Ovary (tissue), 10 donors: ENCODE measurements around the gene FBXO44. TPM values are rescaled to one million over a fixed set of nuclear protein-coding genes. Genes with fewer than 3 reads are reported as not detected.
A peak's percentile ranks its signal among the peaks of the same experiment; 100 is the strongest.
"Not testable (repeated sequence)": the region's sequence is repeated elsewhere in the genome, so short reads cannot be mapped to it uniquely, and the experiment has no call there.

ENCODE experiments used
- DNase-seq, 5 donors: peaks; one replicate each; pipeline ENCODE4 v3.0.0-alpha.2; 2019 to 2020
- H3K27ac ChIP-seq, 2 donors: fragments of 200-600 bp; one replicate each; pipeline versions ENCODE4 v1.5.1 to v1.8.0; 2019 to 2022
- H3K27me3 ChIP-seq: fragments of 200-600 bp; one replicate; pipeline ENCODE4 v1.8.0; 2022
- H3K36me3 ChIP-seq: fragments of 200-600 bp; sonication (generic); one replicate; pipeline ENCODE4 v1.5.1; 2019
- H3K4me1 ChIP-seq: one replicate; pipeline ENCODE4 v1.8.1; 2013; ENCODE audit warnings: mild to moderate bottlenecking, moderate library complexity; ENCODE audit not compliant: insufficient read depth
- H3K4me3 ChIP-seq: fragments of 200-600 bp; sonication (generic); one replicate; pipeline ENCODE4 v1.5.1; 2017
- H3K9me3 ChIP-seq, 2 donors: fragments of 200-600 bp in 1 of 2; sonication (generic) in 1 of 2; one replicate each; pipeline versions ENCODE4 v1.5.1 to v1.8.1; 2013 to 2019; ENCODE audit warnings: mild to moderate bottlenecking in 1 of 2, moderate library complexity in 1 of 2
- EP300 ChIP-seq: sonication (generic); formaldehyde crosslinking; IDR thresholded peaks from one replicate; pipeline ENCODE4 v1.6.1; 2017; ENCODE audit warnings: antibody characterized with exemption
- POLR2A ChIP-seq: fragments of 450-650 bp; IDR thresholded peaks from one replicate; pipeline ENCODE4 v1.6.1; 2017; ENCODE audit warnings: antibody characterized with exemption, mild to moderate bottlenecking, moderate library complexity
- WGBS, 3 donors: extraction: QIAGEN DNeasy Blood & Tissue Kit in 1 of 3; methylation state at CpG; one replicate each; pipeline versions ENCODE4 v1.1.5 to v1.1.7; 2013 to 2017; 5-methylcytosine and 5-hydroxymethylcytosine counted together
- intact Hi-C, 4 donors: fragments of 100-400 bp; cut with DNase I; formaldehyde crosslinking; loops; one replicate each; pipeline versions ENCODE4 v1.11.0 to v1.15.1; 2022 to 2023
- long read RNA-seq, 3 donors: library from polyadenylated mRNA in 2 of 3; unstranded in 2 of 3; transcript quantifications; one replicate each; pipeline ENCODE4 v2.0.0 and lab custom pipeline, GENCODE V29; 2021 to 2026
- polyA plus RNA-seq, 2 donors: library from polyadenylated mRNA; stranded (reverse); fragments of 200-250 nt in 1 of 2; fragments of 350-450 nt in 1 of 2; fragmentation: Illumina TruSeq in 1 of 2; extraction: RNeasy Lipid Tissue Mini Kit (QIAGEN cat#74804) in 1 of 2; gene quantifications; one replicate each; pipeline ENCODE4 v1.2.3, GENCODE V29; 2013 to 2014
- total RNA-seq, 7 donors: library from RNA; depleted of rRNA in 2 of 7; stranded (reverse); fragments of >200 nt in 2 of 7; fragmentation: NEBNext Ultra II Directional in 3 of 7; extraction: Animal tissue kit (Norgen Biotek cat#: 25700) in 3 of 7; gene quantifications; one replicate each; pipeline versions ENCODE4 v1.1.0 to v1.2.4, GENCODE V29; 2016 to 2023
- TF ChIP-seq, protein P1 (sequence below), 3 donors: fragments of 450-650 bp in 2 of 3; fragments of 200-600 bp in 1 of 3; IDR thresholded peaks; one replicate each; pipeline versions ENCODE4 v1.5.1 to v1.8.0; 2016 to 2022; ENCODE audit warnings: antibody characterized with exemption in 3 of 3, mild to moderate bottlenecking in 1 of 3
- donor health status: DM: no; HTN: no; CAD: no; lungs with moderate emphysema.
- donor health status: DM: no; HTN: no; CAD: no.
- donor health status: Bipolar disorder and iron deficiency.
- donor health status: DM: yes; HTN: yes; CAD: no.
- donor health status: DM: no; HTN: no; CAD: no.
- donor health status: DM: yes; HTN: yes; CAD: no.

The FBXO44 gene, protein sequence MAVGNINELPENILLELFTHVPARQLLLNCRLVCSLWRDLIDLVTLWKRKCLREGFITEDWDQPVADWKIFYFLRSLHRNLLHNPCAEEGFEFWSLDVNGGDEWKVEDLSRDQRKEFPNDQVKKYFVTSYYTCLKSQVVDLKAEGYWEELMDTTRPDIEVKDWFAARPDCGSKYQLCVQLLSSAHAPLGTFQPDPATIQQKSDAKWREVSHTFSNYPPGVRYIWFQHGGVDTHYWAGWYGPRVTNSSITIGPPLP
- total RNA-seq (10 to 100 TPM; 15.0 to 20.8 (median 17.5) TPM), polyA plus RNA-seq (10 to 100 TPM in 1 of 2 donors, 1 to 10 TPM in 1; 4.2 to 20.8 TPM)
- long read RNA-seq, donor 1, transcript FBXO44-204 (5 exons, 1,734 nt), result major isoform, 50 of 129 reads
- long read RNA-seq, donor 1, transcript FBXO44-202 (6 exons, 2,903 nt), result minor isoform, 34 of 129 reads
- long read RNA-seq, donor 1, partial matches to known transcripts, result 23 of 129 reads
- long read RNA-seq, donor 1, other reads (novel, unspliced or antisense), result 16 of 129 reads
- long read RNA-seq, donor 2, partial matches to known transcripts, result 0 of 4 reads
- long read RNA-seq, donor 2, other reads (novel, unspliced or antisense), result 0 of 4 reads
- long read RNA-seq, donor 3, transcript FBXO44-202 (6 exons, 2,903 nt), result minor isoform, 14 of 70 reads
- long read RNA-seq, donor 3, transcript FBXO44-204 (5 exons, 1,734 nt), result major isoform, 20 of 70 reads
- long read RNA-seq, donor 3, partial matches to known transcripts, result 11 of 70 reads
- long read RNA-seq, donor 3, other reads (novel, unspliced or antisense), result 25 of 70 reads

DNA sequence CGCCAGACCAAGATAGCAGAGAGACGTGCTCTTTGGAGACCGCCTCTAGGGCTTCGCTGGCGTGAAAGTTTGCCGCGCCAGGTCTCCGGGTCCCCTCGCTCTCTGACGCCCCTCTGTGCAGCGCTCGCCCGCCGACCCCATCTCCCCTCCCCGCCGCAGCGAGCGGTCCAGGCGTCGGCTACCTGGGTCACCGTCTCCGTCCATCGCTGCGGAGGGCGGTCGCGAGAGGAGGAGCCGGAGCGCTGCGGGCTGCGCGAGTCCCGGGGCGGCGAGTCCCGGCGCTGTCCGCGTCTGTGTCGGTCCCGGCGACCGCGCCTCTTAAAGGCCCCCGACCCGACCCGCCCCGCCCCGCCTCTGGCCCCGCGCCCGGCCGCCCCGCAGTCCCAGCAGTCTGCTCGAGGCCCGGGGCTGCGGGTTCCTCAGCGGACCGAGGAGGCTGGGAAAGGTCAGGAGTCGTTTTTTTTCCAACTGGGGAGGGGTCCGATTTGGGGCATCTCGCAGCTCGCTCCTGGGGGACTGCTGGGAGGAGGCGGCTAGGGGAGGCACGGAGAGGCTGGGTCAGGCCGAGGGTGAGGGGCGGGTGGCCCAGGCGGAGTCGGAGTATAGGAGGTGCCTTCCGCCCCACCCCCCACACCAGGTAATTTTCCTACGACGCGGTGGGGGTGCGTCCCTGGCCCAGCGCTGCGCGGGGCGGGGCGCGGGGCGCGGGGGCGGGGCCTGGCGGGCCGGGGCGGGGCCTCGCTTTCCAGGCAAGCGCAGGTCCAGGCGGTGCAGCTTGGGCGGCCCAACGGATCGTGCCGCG, at the start of gene FBXO44, which contains the start of gene FBXO2:
TSS of gene FBXO44 (plus strand) at position 741 of the 802 bp plus-strand sequence. CDS start 959 bp downstream, outside the sequence.
TSS of gene FBXO2 (minus strand) at position 293 of the 802 bp plus-strand sequence. CDS start at position 204, 89 bp downstream.
- H3K27ac ChIP-seq, result peak within 1 kb of the TSS; percentile 23 to 53

DNA sequence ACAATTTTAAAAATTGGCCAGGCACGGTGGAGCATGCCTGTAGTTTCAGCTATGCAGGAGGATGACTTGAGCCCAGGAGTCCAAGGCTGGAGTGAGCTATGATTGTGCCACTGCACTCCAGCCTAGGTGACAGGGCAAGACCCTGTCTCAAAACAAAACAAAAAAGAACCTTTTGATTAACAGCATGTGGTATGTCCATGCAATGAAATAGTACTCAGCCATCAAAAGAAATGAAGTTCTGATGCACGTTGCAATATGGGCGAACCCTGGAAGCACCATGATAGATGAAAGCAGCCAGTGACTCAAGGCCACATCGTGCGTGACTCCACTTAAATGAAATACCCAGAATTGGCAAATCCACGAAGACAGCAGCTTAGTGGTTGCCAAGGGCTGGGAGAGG, 47.9 kb upstream of the FBXO44 start:
- no peaks in the 10 kb centered on the region for H3K27me3 ChIP-seq
- H3K36me3 ChIP-seq, result no peaks in the 10 kb centered on the region
- TF ChIP-seq POLR2A (no peak), EP300 (no peak)
- TF ChIP-seq, protein P1, sequence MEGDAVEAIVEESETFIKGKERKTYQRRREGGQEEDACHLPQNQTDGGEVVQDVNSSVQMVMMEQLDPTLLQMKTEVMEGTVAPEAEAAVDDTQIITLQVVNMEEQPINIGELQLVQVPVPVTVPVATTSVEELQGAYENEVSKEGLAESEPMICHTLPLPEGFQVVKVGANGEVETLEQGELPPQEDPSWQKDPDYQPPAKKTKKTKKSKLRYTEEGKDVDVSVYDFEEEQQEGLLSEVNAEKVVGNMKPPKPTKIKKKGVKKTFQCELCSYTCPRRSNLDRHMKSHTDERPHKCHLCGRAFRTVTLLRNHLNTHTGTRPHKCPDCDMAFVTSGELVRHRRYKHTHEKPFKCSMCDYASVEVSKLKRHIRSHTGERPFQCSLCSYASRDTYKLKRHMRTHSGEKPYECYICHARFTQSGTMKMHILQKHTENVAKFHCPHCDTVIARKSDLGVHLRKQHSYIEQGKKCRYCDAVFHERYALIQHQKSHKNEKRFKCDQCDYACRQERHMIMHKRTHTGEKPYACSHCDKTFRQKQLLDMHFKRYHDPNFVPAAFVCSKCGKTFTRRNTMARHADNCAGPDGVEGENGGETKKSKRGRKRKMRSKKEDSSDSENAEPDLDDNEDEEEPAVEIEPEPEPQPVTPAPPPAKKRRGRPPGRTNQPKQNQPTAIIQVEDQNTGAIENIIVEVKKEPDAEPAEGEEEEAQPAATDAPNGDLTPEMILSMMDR (IDR thresholded peaks at IDR 0.05), result no peak
- no peak for DNase-seq
- intact Hi-C loops, result no loop called here
- H3K27ac ChIP-seq, result no peak overlapping the region
- H3K4me1 ChIP-seq, result no peaks in the 10 kb centered on the region
- 84 to 97% (median 90%) methylated on average over 6 of the region's 6 CpGs for WGBS, 3 donors
- peaks cover 0 to 3% of the 10 kb centered on the region in 2 donors for H3K9me3 ChIP-seq
- no peak overlapping the region for H3K4me3 ChIP-seq

More for the DNA sequence above, at the start of gene FBXO44, which contains the start of gene FBXO2:
- Histone ChIP-seq H3K36me3 (no peaks in the 10 kb centered on the region), H3K9me3 (no peaks in the 10 kb centered on the region), H3K27me3 (no peaks in the 10 kb centered on the region), H3K4me3 (peak within 1 kb of the TSS; percentile 69), H3K4me1 (peaks cover 6% of the 10 kb centered on the region)
- intact Hi-C loops, result loop anchor here in 2 of 4 donors (5.0 to 10.0 kb wide), 4 partner anchors 60 to 1377 kb away; no protein-coding TSS in a partner anchor
- DNase-seq, result peak in 4 of 5 donors; percentile 55 to 72 (median 66)
- 2 to 6% (median 3%) methylated on average over 62 to 94 of the region's 94 CpGs for WGBS, 3 donors
- TF ChIP-seq EP300 (no peak), POLR2A (no peak)
- TF ChIP-seq, protein P1 (IDR thresholded peaks at IDR 0.05), result no peak

DNA sequence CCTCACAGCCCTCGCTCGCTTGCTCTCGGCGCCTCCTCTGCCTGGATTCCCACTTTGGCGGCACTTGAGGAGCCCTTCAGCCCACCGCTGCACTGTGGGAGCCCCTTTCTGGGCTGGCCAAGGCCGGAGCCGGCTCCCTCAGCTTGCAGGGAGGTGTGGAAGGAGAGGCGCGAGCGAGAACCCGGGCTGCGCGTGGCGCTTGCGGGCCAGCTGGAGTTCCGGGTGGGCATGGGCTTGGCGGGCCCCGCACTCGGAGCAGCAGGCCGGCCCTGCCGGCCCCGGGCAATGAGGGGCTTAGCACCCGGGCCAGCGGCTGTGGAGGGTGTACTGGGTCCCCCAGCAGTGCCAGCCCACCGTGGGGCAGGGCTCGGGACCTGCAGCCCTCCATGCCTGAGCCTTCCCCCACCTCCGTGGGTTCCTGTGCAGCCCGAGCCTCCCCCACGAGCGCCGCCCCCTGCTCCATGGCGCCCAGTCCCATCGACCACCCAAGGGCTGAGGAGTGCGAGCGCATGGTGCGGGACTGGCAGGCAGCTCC, 46.0 kb upstream of the FBXO44 start:
- H3K27me3 ChIP-seq, H3K36me3 ChIP-seq, intact Hi-C loops, H3K27ac ChIP-seq, H3K9me3 ChIP-seq, DNase-seq, H3K4me3 ChIP-seq, H3K4me1 ChIP-seq: not testable (repeated sequence)
- WGBS, 3 donors, result 91 to 94% (median 92%) methylated on average over 32 to 37 of the region's 37 CpGs

DNA sequence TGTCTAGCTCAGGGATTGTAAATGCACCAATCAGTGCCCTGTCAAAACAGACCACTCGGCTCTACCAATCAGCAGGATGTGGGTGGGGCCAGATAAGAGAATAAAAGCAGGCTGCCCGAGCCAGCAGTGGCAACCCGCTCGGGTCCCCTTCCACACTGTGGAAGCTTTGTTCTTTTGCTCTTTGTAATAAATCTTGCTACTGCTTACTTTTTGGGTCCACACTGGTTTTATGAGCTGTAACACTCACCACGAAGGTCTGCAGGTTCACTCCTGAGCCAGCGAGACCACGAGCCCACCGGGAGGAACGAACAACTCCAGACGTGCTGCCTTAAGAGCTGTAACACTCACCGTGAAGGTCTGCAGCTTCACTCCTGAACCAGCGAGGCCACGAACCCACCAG, 45.3 kb upstream of the FBXO44 start:
- H3K4me1 ChIP-seq, H3K27me3 ChIP-seq, H3K4me3 ChIP-seq, H3K9me3 ChIP-seq, intact Hi-C loops, H3K36me3 ChIP-seq, H3K27ac ChIP-seq, DNase-seq: not testable (repeated sequence)
- WGBS, 3 donors, result 67 to 72% (median 67%) methylated on average over 12 to 13 of the region's 13 CpGs
